ENCODE measurements around the gene PILRA. TPM values are rescaled to one million over a fixed set of nuclear protein-coding genes. Genes with fewer than 3 reads are reported as not detected.

The PILRA gene
- total RNA-seq, 4 donors from 2014 or later = 10.9 to 27.3 (median 15.8) TPM

DNA sequence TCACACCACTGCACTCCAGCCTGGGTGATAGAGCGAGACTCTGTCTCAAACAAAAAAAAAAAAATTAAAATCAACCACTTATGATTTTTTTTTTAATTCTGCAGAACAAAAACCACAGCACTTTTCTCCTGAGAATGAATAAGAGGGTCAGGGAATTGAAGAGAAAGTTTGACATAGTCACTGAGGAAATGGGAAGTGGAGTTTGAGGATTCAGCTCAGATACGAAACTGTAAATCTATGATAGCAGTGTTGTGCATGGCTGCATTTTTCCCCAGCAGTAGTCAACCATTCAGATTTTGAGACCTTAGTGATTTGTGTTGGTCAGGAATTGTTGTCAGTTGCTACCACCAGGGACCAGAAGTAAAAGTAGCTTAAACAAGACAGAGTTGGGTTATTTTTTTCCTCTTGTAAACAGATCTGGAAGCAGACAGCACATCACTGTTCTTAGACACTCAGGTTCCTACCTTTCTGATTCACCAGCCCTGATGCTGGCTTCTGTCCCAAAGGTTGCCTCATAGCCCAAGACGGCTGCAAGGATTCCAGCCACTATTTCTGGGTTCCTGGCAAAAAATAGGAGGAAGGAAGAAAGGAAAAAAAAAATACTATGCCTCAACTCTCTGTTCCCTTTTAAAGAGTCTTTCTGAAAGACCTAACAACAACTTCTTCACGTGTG lies 20.1 kb downstream of the PILRA start:
- 68 to 74% methylated on average over 4 of the region's 4 CpGs for WGBS, 2 donors
- Histone ChIP-seq H3K4me1 (peaks cover 0 to 13% (median 3%) of the 10 kb centered on the region in 4 donors), H3K4me3 (no peak overlapping the region), H3K27ac (no peak overlapping the region), H3K36me3 (peaks cover 0 to 6% (median 0%) of the 10 kb centered on the region in 3 donors), H3K9me3 (no peaks in the 10 kb centered on the region), H3K27me3 (no peaks in the 10 kb centered on the region)
- TF ChIP-seq, protein P1, sequence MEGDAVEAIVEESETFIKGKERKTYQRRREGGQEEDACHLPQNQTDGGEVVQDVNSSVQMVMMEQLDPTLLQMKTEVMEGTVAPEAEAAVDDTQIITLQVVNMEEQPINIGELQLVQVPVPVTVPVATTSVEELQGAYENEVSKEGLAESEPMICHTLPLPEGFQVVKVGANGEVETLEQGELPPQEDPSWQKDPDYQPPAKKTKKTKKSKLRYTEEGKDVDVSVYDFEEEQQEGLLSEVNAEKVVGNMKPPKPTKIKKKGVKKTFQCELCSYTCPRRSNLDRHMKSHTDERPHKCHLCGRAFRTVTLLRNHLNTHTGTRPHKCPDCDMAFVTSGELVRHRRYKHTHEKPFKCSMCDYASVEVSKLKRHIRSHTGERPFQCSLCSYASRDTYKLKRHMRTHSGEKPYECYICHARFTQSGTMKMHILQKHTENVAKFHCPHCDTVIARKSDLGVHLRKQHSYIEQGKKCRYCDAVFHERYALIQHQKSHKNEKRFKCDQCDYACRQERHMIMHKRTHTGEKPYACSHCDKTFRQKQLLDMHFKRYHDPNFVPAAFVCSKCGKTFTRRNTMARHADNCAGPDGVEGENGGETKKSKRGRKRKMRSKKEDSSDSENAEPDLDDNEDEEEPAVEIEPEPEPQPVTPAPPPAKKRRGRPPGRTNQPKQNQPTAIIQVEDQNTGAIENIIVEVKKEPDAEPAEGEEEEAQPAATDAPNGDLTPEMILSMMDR (IDR thresholded peaks at IDR 0.05) = no peak
- TF ChIP-seq EP300 (IDR thresholded peaks at IDR 0.05) (no peak), POLR2A (IDR thresholded peaks at IDR 0.05) (no peak)
- DNase-seq (ENCODE audit: low spot score in 2 of 2) = no peak

DNA sequence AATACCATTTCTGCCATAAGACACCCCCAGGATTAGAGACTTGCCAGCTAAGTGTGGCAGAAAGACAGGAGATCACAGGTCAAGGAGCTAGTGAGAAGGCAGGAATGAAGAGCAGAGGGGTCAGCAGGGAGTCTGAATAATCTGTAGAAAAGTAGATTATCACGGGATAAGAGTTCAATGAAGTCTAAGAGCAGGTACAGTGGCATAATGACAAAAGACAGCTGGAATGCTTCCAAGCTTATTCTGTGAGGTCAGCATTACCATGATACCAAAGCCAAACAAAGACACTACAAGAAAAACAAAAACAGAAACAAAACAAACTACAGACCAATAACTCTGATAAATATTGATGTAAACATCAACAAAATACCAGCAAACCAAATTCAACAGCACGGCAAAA lies 20.8 kb downstream of the PILRA start:
- peaks cover 0 to 6% (median 0%) of the 10 kb centered on the region in 3 donors for H3K36me3 ChIP-seq
- no peaks in the 10 kb centered on the region for H3K9me3 ChIP-seq
- H3K4me1 ChIP-seq = peaks cover 0 to 13% (median 3%) of the 10 kb centered on the region in 4 donors
- H3K4me3 ChIP-seq = no peak overlapping the region
- no peaks in the 10 kb centered on the region for H3K27me3 ChIP-seq
- TF ChIP-seq POLR2A (IDR thresholded peaks at IDR 0.05) (no peak), EP300 (IDR thresholded peaks at IDR 0.05) (no peak)
- TF ChIP-seq, protein P1 (IDR thresholded peaks at IDR 0.05) = no peak
- no peak for DNase-seq (ENCODE audit: low spot score in 2 of 2)
- 71 to 84% methylated on average over 2 of the region's 2 CpGs for WGBS, 2 donors
- no peak overlapping the region for H3K27ac ChIP-seq

DNA sequence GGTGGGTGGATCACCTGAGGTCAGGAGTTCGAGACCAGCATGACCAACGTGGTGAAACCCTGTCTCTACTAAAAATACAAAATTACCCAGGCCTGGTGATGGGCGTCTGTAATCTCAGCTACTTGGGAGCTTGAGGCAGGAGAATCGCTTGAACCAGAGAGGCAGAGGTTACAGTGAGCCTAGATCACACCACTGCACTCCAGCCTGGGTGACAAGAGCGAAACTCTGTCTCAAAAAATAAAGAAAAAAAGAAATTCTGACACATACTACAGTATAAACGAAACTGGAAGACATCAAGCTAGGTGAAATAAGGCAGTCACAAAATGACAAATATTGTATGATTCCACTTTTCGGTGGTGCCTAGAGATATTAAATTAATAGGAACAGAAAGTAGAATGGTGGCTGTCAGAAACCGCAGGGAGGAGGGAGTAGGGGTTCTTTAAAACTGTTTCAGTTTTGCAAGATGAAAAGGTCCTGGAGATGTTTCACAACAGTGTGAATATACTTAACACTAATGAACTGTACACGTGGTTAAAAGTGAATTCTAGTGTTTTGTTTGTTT lies 23.2 kb downstream of the PILRA start:
- TF ChIP-seq, protein P1 (IDR thresholded peaks at IDR 0.05) = no peak
- peak in 1 of 2 donors; percentile 22 for TF ChIP-seq EP300 (IDR thresholded peaks at IDR 0.05)
- peaks cover 0 to 15% (median 0%) of the 10 kb centered on the region in 3 donors for H3K36me3 ChIP-seq
- peaks cover 0 to 13% (median 3%) of the 10 kb centered on the region in 4 donors for H3K4me1 ChIP-seq
- peak overlapping the region in 1 of 4 donors; percentile 32 for H3K27ac ChIP-seq
- H3K27me3 ChIP-seq = no peaks in the 10 kb centered on the region
- 64 to 65% methylated on average over 9 of the region's 9 CpGs for WGBS, 2 donors
- H3K4me3 ChIP-seq = no peak overlapping the region
- DNase-seq (ENCODE audit: low spot score in 2 of 2) = no peak
- no peaks in the 10 kb centered on the region for H3K9me3 ChIP-seq

DNA sequence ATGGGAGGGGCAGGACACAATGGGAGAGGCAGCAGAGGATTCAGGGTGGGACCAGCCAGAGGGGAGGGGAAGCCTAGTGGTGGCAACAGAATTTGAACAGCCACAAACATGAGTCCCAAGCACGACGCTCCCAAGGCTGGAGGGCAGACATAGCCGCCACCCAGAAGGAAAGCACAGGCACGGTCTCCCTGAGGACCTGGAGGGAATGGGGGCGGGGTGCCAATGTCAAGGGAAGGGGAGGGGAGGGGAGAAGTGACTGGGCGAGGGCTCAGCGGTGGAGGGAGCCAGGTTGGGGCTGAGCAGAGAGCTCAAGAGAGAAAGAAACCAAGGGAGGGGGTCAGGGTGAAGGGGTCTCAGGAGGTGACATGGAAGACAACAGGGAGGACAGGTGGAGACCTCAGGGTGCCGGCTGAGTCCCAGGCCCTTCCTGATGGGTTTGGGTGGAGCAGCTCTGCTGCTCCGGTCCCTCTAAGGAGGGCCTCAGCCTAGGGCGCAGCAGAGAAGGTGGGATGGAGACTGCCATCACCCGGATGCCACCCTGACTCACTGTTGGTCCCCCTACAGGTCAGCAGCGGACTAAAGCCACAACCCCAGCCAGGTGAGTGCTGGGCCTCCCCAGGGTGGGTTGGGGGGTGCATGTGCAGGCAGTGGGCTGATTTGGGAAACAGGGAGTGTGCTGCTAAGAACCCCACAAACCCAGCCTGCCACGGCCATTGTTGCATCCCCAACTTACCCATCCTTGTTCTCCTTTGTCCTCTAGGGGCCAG lies 24.2 kb downstream of the PILRA start:
- Histone ChIP-seq H3K27me3 (no peaks in the 10 kb centered on the region), H3K4me1 (peaks cover 0 to 13% (median 3%) of the 10 kb centered on the region in 4 donors), H3K36me3 (peaks cover 0 to 25% (median 0%) of the 10 kb centered on the region in 3 donors), H3K4me3 (no peak overlapping the region), H3K27ac (no peak overlapping the region), H3K9me3 (no peaks in the 10 kb centered on the region)
- no peak for TF ChIP-seq POLR2A (IDR thresholded peaks at IDR 0.05)
- TF ChIP-seq, protein P1 (IDR thresholded peaks at IDR 0.05) = no peak
- DNase-seq (ENCODE audit: low spot score in 2 of 2) = no peak
- 50 to 63% methylated on average over 13 of the region's 13 CpGs for WGBS, 2 donors

DNA sequence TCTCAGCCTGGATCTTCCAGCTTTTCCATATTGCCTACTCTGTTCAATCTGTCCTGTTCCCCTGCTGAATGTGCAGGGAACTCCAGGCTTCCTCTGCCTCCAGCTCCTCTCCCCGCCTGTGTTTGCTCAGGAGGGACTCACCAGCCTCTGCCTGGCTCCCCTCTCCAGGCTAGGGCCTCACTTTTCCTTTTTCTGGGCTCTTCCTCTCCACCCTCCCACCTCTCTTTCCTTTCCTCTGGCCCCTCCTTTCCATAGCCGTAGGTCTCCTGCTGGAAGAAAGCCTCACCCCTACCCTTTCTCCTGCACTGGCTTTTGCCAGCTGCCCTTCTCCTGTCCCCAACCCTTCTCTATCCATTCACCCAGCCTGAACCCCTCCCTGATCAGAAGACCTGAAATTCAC lies 25.0 kb downstream of the PILRA start:
- DNase-seq (ENCODE audit: low spot score in 2 of 2) = no peak
- H3K27ac ChIP-seq = no peak overlapping the region
- H3K27me3 ChIP-seq = no peaks in the 10 kb centered on the region
- no peaks in the 10 kb centered on the region for H3K9me3 ChIP-seq
- no peak overlapping the region for H3K4me3 ChIP-seq
- TF ChIP-seq, protein P1 (IDR thresholded peaks at IDR 0.05) = no peak
- no peak for TF ChIP-seq POLR2A (IDR thresholded peaks at IDR 0.05)
- TF ChIP-seq EP300 (IDR thresholded peaks at IDR 0.05) = no peak
- H3K36me3 ChIP-seq = peaks cover 0 to 28% (median 0%) of the 10 kb centered on the region in 3 donors
- peaks cover 0 to 13% (median 3%) of the 10 kb centered on the region in 4 donors for H3K4me1 ChIP-seq
- 26 to 38% methylated on average over 2 of the region's 2 CpGs for WGBS, 2 donors

Measured in tibial nerve (tissue), 4 donors.